HK-2 (cell line): ENCODE data around the gene TEX261.

Experiments
- DNase-seq: peaks from one replicate; pipeline ENCODE4 v3.0.0-alpha.2; 2018; ENCODE audit not compliant: unreplicated experiment

Gene TEX261

DNA sequence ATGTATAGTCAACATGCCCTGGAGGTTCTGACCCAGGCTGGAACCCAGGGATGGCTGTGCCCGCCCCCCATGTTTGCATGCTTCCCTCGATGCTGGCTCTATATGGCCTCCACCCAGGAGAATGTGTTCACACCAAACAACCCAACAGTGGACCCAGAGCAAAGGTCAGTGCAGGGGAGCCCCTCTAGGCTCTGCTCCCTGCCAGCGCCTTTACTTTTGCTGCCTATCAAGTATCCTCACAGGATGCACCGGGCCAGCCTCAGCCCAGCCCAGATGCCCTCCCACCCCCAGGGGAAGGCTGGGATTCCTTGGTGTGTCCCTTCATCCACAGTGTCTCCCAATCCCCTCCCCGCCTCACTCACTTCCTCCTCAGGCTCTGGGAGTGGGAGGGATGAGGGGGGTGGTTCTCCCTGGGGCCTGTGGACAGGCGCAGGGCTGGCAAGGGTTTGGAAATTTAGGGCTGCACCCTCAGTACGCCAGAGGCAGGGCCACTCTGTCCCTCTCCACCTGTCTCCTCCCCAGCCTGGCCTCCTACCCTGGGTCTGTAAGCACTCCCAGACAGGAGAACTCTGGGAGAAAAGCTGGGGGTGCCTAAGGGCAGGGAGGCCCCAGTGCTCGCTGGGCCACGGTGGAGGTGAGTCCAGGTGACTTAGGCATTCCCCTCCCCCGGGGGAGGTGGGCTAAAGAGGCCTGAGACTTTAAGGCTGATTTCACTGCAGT lies 56.6 kb downstream of the TEX261 start:
- DNase-seq: no peak

- DNase-seq: no peak
These were observed 57.5 kb downstream of the TEX261 start for GRCh38 chr2:70936979-70937811.

GRCh38 chr2:70936165-70936978 lies 58.3 kb downstream of the TEX261 start:
- no peak for DNase-seq
